ENCODE results near the gene BICRAL.
"Not testable (repeated sequence)": the region's sequence is repeated elsewhere in the genome, so short reads cannot be mapped to it uniquely, and the experiment has no call there.

Gene BICRAL

GRCh38 chr6:42896178-42896719, 114.4 kb downstream of the BICRAL start:
- Histone ChIP-seq H3K9me3 (ENCODE audit: control insufficient read depth, low read length) (no peaks in the 10 kb centered on the region), H3K4me1 (ENCODE audit: control insufficient read depth, insufficient read depth, low read length, poor library complexity, severe bottlenecking) (peaks cover 7% of the 10 kb centered on the region), H3K36me3 (ENCODE audit: control insufficient read depth, insufficient read depth, low read length) (no peaks in the 10 kb centered on the region), H3K4me3 (ENCODE audit: extremely low read depth, insufficient read depth, low read length, poor library complexity, severe bottlenecking) (no peak overlapping the region), H3K27ac (ENCODE audit: low read depth, low read length, severe bottlenecking) (no peak overlapping the region)
- 96% methylated on average over 8 of the region's 10 CpGs for WGBS, 2 experiments (ENCODE audit: insufficient coverage in 2 of 2)

GRCh38 chr6:42898891-42899361, 117.1 kb downstream of the BICRAL start:
- Histone ChIP-seq H3K4me1 (ENCODE audit: control insufficient read depth, insufficient read depth, low read length, poor library complexity, severe bottlenecking) (peaks cover 17% of the 10 kb centered on the region), H3K9me3 (ENCODE audit: control insufficient read depth, low read length) (no peaks in the 10 kb centered on the region), H3K4me3 (ENCODE audit: extremely low read depth, insufficient read depth, low read length, poor library complexity, severe bottlenecking) (no peak overlapping the region), H3K27ac (ENCODE audit: low read depth, low read length, severe bottlenecking) (no peak overlapping the region), H3K36me3 (ENCODE audit: control insufficient read depth, insufficient read depth, low read length) (no peaks in the 10 kb centered on the region)
- WGBS, 2 experiments (ENCODE audit: insufficient coverage in 2 of 2) = 3 to 7% methylated on average over 6 to 7 of the region's 10 CpGs

- Histone ChIP-seq H3K4me3 (ENCODE audit: extremely low read depth, insufficient read depth, low read length, poor library complexity, severe bottlenecking) (no peak overlapping the region), H3K36me3 (ENCODE audit: control insufficient read depth, insufficient read depth, low read length) (no peaks in the 10 kb centered on the region)
Observed at GRCh38 chr6:42899871-42900270, 118.0 kb downstream of the BICRAL start.

GRCh38 chr6:42901538-42901957, 119.7 kb downstream of the BICRAL start:
- Histone ChIP-seq H3K4me3 (ENCODE audit: extremely low read depth, insufficient read depth, low read length, poor library complexity, severe bottlenecking) (no peak overlapping the region), H3K4me1 (ENCODE audit: control insufficient read depth, insufficient read depth, low read length, poor library complexity, severe bottlenecking) (peaks cover 17% of the 10 kb centered on the region), H3K27ac (ENCODE audit: low read depth, low read length, severe bottlenecking) (no peak overlapping the region), H3K36me3 (ENCODE audit: control insufficient read depth, insufficient read depth, low read length) (no peaks in the 10 kb centered on the region), H3K9me3 (ENCODE audit: control insufficient read depth, low read length) (no peaks in the 10 kb centered on the region)
- 12 to 19% methylated on average over 6 to 10 of the region's 11 CpGs for WGBS, 2 experiments (ENCODE audit: insufficient coverage in 2 of 2)

More at GRCh38 chr6:42899871-42900270, 118.0 kb downstream of the BICRAL start:
- no peak overlapping the region for H3K27ac ChIP-seq (ENCODE audit: low read depth, low read length, severe bottlenecking)
- 31 to 47% methylated on average over 5 to 7 of the region's 8 CpGs for WGBS, 2 experiments (ENCODE audit: insufficient coverage in 2 of 2)
- H3K9me3 ChIP-seq (ENCODE audit: control insufficient read depth, low read length) = no peaks in the 10 kb centered on the region
- peaks cover 17% of the 10 kb centered on the region for H3K4me1 ChIP-seq (ENCODE audit: control insufficient read depth, insufficient read depth, low read length, poor library complexity, severe bottlenecking)

GRCh38 chr6:42902429-42903263, 120.8 kb downstream of the BICRAL start:
- WGBS, 2 experiments (ENCODE audit: insufficient coverage in 2 of 2) = 83 to 92% methylated on average over 11 to 16 of the region's 22 CpGs
- not testable (repeated sequence) for H3K27ac ChIP-seq (ENCODE audit: low read depth, low read length, severe bottlenecking); H3K36me3 ChIP-seq (ENCODE audit: control insufficient read depth, insufficient read depth, low read length); H3K4me3 ChIP-seq (ENCODE audit: extremely low read depth, insufficient read depth, low read length, poor library complexity, severe bottlenecking); H3K9me3 ChIP-seq (ENCODE audit: control insufficient read depth, low read length)
- peaks cover 17% of the 10 kb centered on the region for H3K4me1 ChIP-seq (ENCODE audit: control insufficient read depth, insufficient read depth, low read length, poor library complexity, severe bottlenecking)

GRCh38 chr6:42904467-42904866, 122.6 kb downstream of the BICRAL start:
- H3K36me3 ChIP-seq (ENCODE audit: control insufficient read depth, insufficient read depth, low read length) = no peaks in the 10 kb centered on the region
- H3K27ac ChIP-seq (ENCODE audit: low read depth, low read length, severe bottlenecking) = no peak overlapping the region
- no peaks in the 10 kb centered on the region for H3K9me3 ChIP-seq (ENCODE audit: control insufficient read depth, low read length)
- WGBS, 2 experiments (ENCODE audit: insufficient coverage in 2 of 2) = 96 to 100% methylated on average over 7 to 10 of the region's 10 CpGs
- H3K4me3 ChIP-seq (ENCODE audit: extremely low read depth, insufficient read depth, low read length, poor library complexity, severe bottlenecking) = no peak overlapping the region
- H3K4me1 ChIP-seq (ENCODE audit: control insufficient read depth, insufficient read depth, low read length, poor library complexity, severe bottlenecking) = peaks cover 15% of the 10 kb centered on the region

- 83 to 91% methylated on average over 4 to 5 of the region's 5 CpGs for WGBS, 2 experiments (ENCODE audit: insufficient coverage in 2 of 2)
- Histone ChIP-seq H3K9me3 (ENCODE audit: control insufficient read depth, low read length) (no peaks in the 10 kb centered on the region), H3K27ac (ENCODE audit: low read depth, low read length, severe bottlenecking) (no peak overlapping the region), H3K4me1 (ENCODE audit: control insufficient read depth, insufficient read depth, low read length, poor library complexity, severe bottlenecking) (peaks cover 6% of the 10 kb centered on the region), H3K36me3 (ENCODE audit: control insufficient read depth, insufficient read depth, low read length) (no peaks in the 10 kb centered on the region), H3K4me3 (ENCODE audit: extremely low read depth, insufficient read depth, low read length, poor library complexity, severe bottlenecking) (no peak overlapping the region)
Observed at GRCh38 chr6:42907336-42907735, 125.5 kb downstream of the BICRAL start.

- Histone ChIP-seq H3K4me1 (ENCODE audit: control insufficient read depth, insufficient read depth, low read length, poor library complexity, severe bottlenecking) (no peaks in the 10 kb centered on the region), H3K36me3 (ENCODE audit: control insufficient read depth, insufficient read depth, low read length) (no peaks in the 10 kb centered on the region), H3K4me3 (ENCODE audit: extremely low read depth, insufficient read depth, low read length, poor library complexity, severe bottlenecking) (no peak overlapping the region), H3K27ac (ENCODE audit: low read depth, low read length, severe bottlenecking) (no peak overlapping the region), H3K9me3 (ENCODE audit: control insufficient read depth, low read length) (no peaks in the 10 kb centered on the region)
- WGBS, 2 experiments (ENCODE audit: insufficient coverage in 2 of 2) = 93 to 94% methylated on average over 3 to 6 of the region's 10 CpGs
Observed at GRCh38 chr6:42909835-42910234, 128.0 kb downstream of the BICRAL start.

- 6 to 9% methylated on average over 34 to 39 of the region's 49 CpGs for WGBS, 2 experiments (ENCODE audit: insufficient coverage in 2 of 2)
- Histone ChIP-seq H3K4me3 (ENCODE audit: extremely low read depth, insufficient read depth, low read length, poor library complexity, severe bottlenecking) (peak overlapping the region; percentile 27), H3K9me3 (ENCODE audit: control insufficient read depth, low read length) (no peaks in the 10 kb centered on the region), H3K4me1 (ENCODE audit: control insufficient read depth, insufficient read depth, low read length, poor library complexity, severe bottlenecking) (no peaks in the 10 kb centered on the region), H3K36me3 (ENCODE audit: control insufficient read depth, insufficient read depth, low read length) (no peaks in the 10 kb centered on the region), H3K27ac (ENCODE audit: low read depth, low read length, severe bottlenecking) (peak overlapping the region; percentile 57)
Observed at GRCh38 chr6:42911171-42912021, 129.5 kb downstream of the BICRAL start.

- no peaks in the 10 kb centered on the region for H3K9me3 ChIP-seq (ENCODE audit: control insufficient read depth, low read length)
- WGBS, 2 experiments (ENCODE audit: insufficient coverage in 2 of 2) = 88 to 96% methylated on average over 3 of the region's 4 CpGs
- H3K27ac ChIP-seq (ENCODE audit: low read depth, low read length, severe bottlenecking) = no peak overlapping the region
- no peaks in the 10 kb centered on the region for H3K36me3 ChIP-seq (ENCODE audit: control insufficient read depth, insufficient read depth, low read length)
- no peaks in the 10 kb centered on the region for H3K4me1 ChIP-seq (ENCODE audit: control insufficient read depth, insufficient read depth, low read length, poor library complexity, severe bottlenecking)
- H3K4me3 ChIP-seq (ENCODE audit: extremely low read depth, insufficient read depth, low read length, poor library complexity, severe bottlenecking) = no peak overlapping the region
Observed at GRCh38 chr6:42914546-42914945, 132.7 kb downstream of the BICRAL start.
